Vagina (tissue), 2 donors: Measurements from ENCODE around the gene LTF. TPM values are rescaled to one million over a fixed set of nuclear protein-coding genes. Genes with fewer than 3 reads are reported as not detected.
A peak's percentile ranks its signal among the peaks of the same experiment; 100 is the strongest.
"Not testable (repeated sequence)": the region's sequence is repeated elsewhere in the genome, so short reads cannot be mapped to it uniquely, and the experiment has no call there.

Experiments used
- DNase-seq, 2 donors: peaks; one replicate each; pipeline ENCODE4 v3.0.0-alpha.2; 2017; ENCODE audit errors: extremely low spot score in 2 of 2
- H3K27ac ChIP-seq: fragments of 200-600 bp; sonication (generic); one replicate; pipeline ENCODE4 v1.5.1; 2019
- H3K27me3 ChIP-seq: fragments of 200-600 bp; sonication (generic); one replicate; pipeline ENCODE4 v1.5.1; 2019
- H3K36me3 ChIP-seq, 2 donors: fragments of 200-600 bp; sonication (generic); one replicate each; pipeline ENCODE4 v1.5.1; 2017 to 2019
- H3K4me1 ChIP-seq: fragments of 200-600 bp; sonication (generic); one replicate; pipeline ENCODE4 v1.5.1; 2019
- H3K4me3 ChIP-seq, 2 donors: fragments of 200-600 bp; sonication (generic); 1 replicate in 1 of 2; 2 replicates in 1 of 2; pipeline ENCODE4 v1.5.1; 2016 to 2019
- H3K9me3 ChIP-seq: fragments of 200-600 bp; sonication (generic); one replicate; pipeline ENCODE4 v1.5.1; 2019
- CTCF ChIP-seq, 3 experiments: fragments of 450-650 bp in 2 of 3; fragments of 200-600 bp in 1 of 3; sonication (generic) in 1 of 3; IDR thresholded peaks; one replicate each; pipeline ENCODE4 v1.5.1; 2017 to 2019; ENCODE audit warnings: antibody characterized with exemption in 3 of 3, mild to moderate bottlenecking in 2 of 3, moderate library complexity in 2 of 3
- POLR2A ChIP-seq, 2 donors: fragments of 450-650 bp; IDR thresholded peaks; one replicate each; pipeline ENCODE4 v1.6.1; 2017; ENCODE audit warnings: antibody characterized with exemption in 2 of 2, mild to moderate bottlenecking in 2 of 2, moderate library complexity in 2 of 2
- POLR2AphosphoS5 ChIP-seq, 2 donors: sonication (generic); formaldehyde crosslinking; IDR thresholded peaks; one replicate each; pipeline ENCODE4 v1.9.0; 2017; ENCODE audit warnings: antibody characterized with exemption in 2 of 2, mild to moderate bottlenecking in 2 of 2, low read depth in 1 of 2; ENCODE audit not compliant: insufficient read depth in 1 of 2
- intact Hi-C: fragments of 100-400 bp; cut with DNase I; formaldehyde crosslinking; loops from one replicate; pipeline ENCODE4 v1.15.1; 2023
- total RNA-seq: library from RNA; depleted of rRNA; stranded (reverse); fragments of >200 nt; gene quantifications from one replicate; pipeline ENCODE4 v1.2.3, GENCODE V29; 2016

Gene LTF
- total RNA-seq, 1 donor from 2014 or later: not detected

GRCh38 chr3:46495901-46496456, 31.3 kb upstream of the LTF start:
- Histone ChIP-seq H3K27ac (no peak overlapping the region), H3K36me3 (no peaks in the 10 kb centered on the region), H3K4me1 (no peaks in the 10 kb centered on the region), H3K4me3 (no peak overlapping the region), H3K9me3 (no peaks in the 10 kb centered on the region), H3K27me3 (no peaks in the 10 kb centered on the region)
- peak in 1 of 2 donors; percentile 65 for DNase-seq
- intact Hi-C loops: loop anchor here (5.0 kb wide), 1 partner anchor 131 kb away; no protein-coding TSS in a partner anchor
- TF ChIP-seq CTCF (IDR thresholded peaks at IDR 0.05): no peak
- TF ChIP-seq POLR2A (IDR thresholded peaks at IDR 0.05): no peak
- no peak for TF ChIP-seq POLR2AphosphoS5 (IDR thresholded peaks at IDR 0.05; ENCODE audit: insufficient read depth in 1 of 2, low read depth in 1 of 2)

- H3K4me1 ChIP-seq, H3K27me3 ChIP-seq, H3K4me3 ChIP-seq, intact Hi-C loops, H3K36me3 ChIP-seq, H3K27ac ChIP-seq, DNase-seq, H3K9me3 ChIP-seq: not testable (repeated sequence)
These were observed 29.8 kb upstream of the LTF start for GRCh38 chr3:46494491-46494890.

GRCh38 chr3:46492890-46493547, 28.3 kb upstream of the LTF start:
- H3K27me3 ChIP-seq: no peaks in the 10 kb centered on the region
- no peak for TF ChIP-seq CTCF (IDR thresholded peaks at IDR 0.05)
- TF ChIP-seq POLR2AphosphoS5 (IDR thresholded peaks at IDR 0.05; ENCODE audit: insufficient read depth in 1 of 2, low read depth in 1 of 2): no peak
- TF ChIP-seq POLR2A (IDR thresholded peaks at IDR 0.05): no peak
- no peak overlapping the region for H3K27ac ChIP-seq
- H3K9me3 ChIP-seq: no peaks in the 10 kb centered on the region
- H3K36me3 ChIP-seq: no peaks in the 10 kb centered on the region
- intact Hi-C loops: no loop called here
- H3K4me1 ChIP-seq: peaks cover 4% of the 10 kb centered on the region
- no peak overlapping the region for H3K4me3 ChIP-seq
- DNase-seq: no peak

- H3K27ac ChIP-seq: no peak overlapping the region
- H3K36me3 ChIP-seq: no peaks in the 10 kb centered on the region
- peaks cover 4% of the 10 kb centered on the region for H3K4me1 ChIP-seq
- peak in 1 of 2 donors; percentile 42 for DNase-seq
- no peak overlapping the region for H3K4me3 ChIP-seq
- no peaks in the 10 kb centered on the region for H3K27me3 ChIP-seq
- intact Hi-C loops: no loop called here
- TF ChIP-seq POLR2AphosphoS5 (IDR thresholded peaks at IDR 0.05; ENCODE audit: insufficient read depth in 1 of 2, low read depth in 1 of 2): no peak
- TF ChIP-seq CTCF (IDR thresholded peaks at IDR 0.05): no peak
- no peak for TF ChIP-seq POLR2A (IDR thresholded peaks at IDR 0.05)
- no peaks in the 10 kb centered on the region for H3K9me3 ChIP-seq
These were observed 26.7 kb upstream of the LTF start for GRCh38 chr3:46491089-46492070.

- intact Hi-C loops: no loop called here
- H3K27me3 ChIP-seq: no peaks in the 10 kb centered on the region
- no peak for DNase-seq
- H3K27ac ChIP-seq: no peak overlapping the region
- no peaks in the 10 kb centered on the region for H3K36me3 ChIP-seq
- TF ChIP-seq POLR2AphosphoS5 (IDR thresholded peaks at IDR 0.05; ENCODE audit: insufficient read depth in 1 of 2, low read depth in 1 of 2) (no peak), CTCF (IDR thresholded peaks at IDR 0.05) (no peak), POLR2A (IDR thresholded peaks at IDR 0.05) (no peak)
- H3K4me1 ChIP-seq: peaks cover 4% of the 10 kb centered on the region
- H3K4me3 ChIP-seq: no peak overlapping the region
- H3K9me3 ChIP-seq: no peaks in the 10 kb centered on the region
These were observed 25.8 kb upstream of the LTF start for GRCh38 chr3:46490338-46491084.
